GM12878 (cell line): ENCODE measurements around the gene SLC25A45. TPM values are rescaled to one million over a fixed set of nuclear protein-coding genes. Genes with fewer than 3 reads are reported as not detected.

ENCODE experiments used
- CHD2 ChIP-seq: IDR thresholded peaks from 2 replicates; pipeline ENCODE4 v1.6.1; 2011; ENCODE audit warnings: low read depth, low read length, improper control_type of control experiment, borderline replicate concordance
- EZH2 ChIP-seq: IDR thresholded peaks from 2 replicates; pipeline ENCODE4 v1.6.1; 2012; ENCODE audit warnings: low read depth, mild to moderate bottlenecking, control low read depth, inconsistent platforms, low read length, borderline replicate concordance; ENCODE audit not compliant: control insufficient read depth
- MEF2A ChIP-seq: IDR thresholded peaks from 2 replicates; pipeline ENCODE4 v1.6.1; 2011; ENCODE audit warnings: low read depth, mild to moderate bottlenecking, low read length, moderate library complexity; ENCODE audit not compliant: insufficient read depth
- NFXL1 ChIP-seq: fragments of 450-650 bp; IDR thresholded peaks from 2 replicates; pipeline ENCODE4 v1.6.1; 2017; ENCODE audit warnings: antibody characterized with exemption, mild to moderate bottlenecking, borderline replicate concordance
- POLR2A ChIP-seq: IDR thresholded peaks from 2 replicates; pipeline ENCODE4 v1.6.1; 2011; ENCODE audit warnings: low read depth, mild to moderate bottlenecking, low read length
- RAD51 ChIP-seq: fragments of 450-650 bp; IDR thresholded peaks from 2 replicates; pipeline ENCODE4 v1.6.1; 2016; ENCODE audit warnings: moderate library complexity, mild to moderate bottlenecking, inconsistent platforms
- SIN3A ChIP-seq: IDR thresholded peaks from 2 replicates; pipeline ENCODE4 v1.6.1; 2012; ENCODE audit warnings: low read depth, low read length, improper control_type of control experiment
- SKIL ChIP-seq: fragments of 450-650 bp; IDR thresholded peaks from 2 replicates; pipeline ENCODE4 v1.6.1; 2017; ENCODE audit warnings: mild to moderate bottlenecking, low read depth, inconsistent platforms; ENCODE audit not compliant: poor library complexity, severe bottlenecking
- SREBF1 ChIP-seq: IDR thresholded peaks from 2 replicates; pipeline ENCODE4 v1.6.1; 2012; ENCODE audit warnings: mild to moderate bottlenecking, low read length
- polyA plus RNA-seq, 11 experiments: library from polyadenylated mRNA; depleted of rRNA in 4 of 11; unstranded in 6 of 11; stranded (reverse) in 5 of 11; fragments of >200 nt; fragmentation: Nextera tagmentation in 4 of 11; fragmentation: Illumina TruSeq in 1 of 11; extraction: Ambion mirVana in 4 of 11; extraction: Trizol in 1 of 11; gene quantifications; 1 replicate in 1 of 11; 2 replicates in 10 of 11; pipeline versions ENCODE4 v1.2.1 to v1.2.3, GENCODE V29; 2011 to 2016; ENCODE audit warnings: inconsistent platforms in 2 of 11, missing spikeins in 2 of 11, low read depth in 1 of 11
- total RNA-seq, 4 experiments: library from RNA; depleted of rRNA in 3 of 4; stranded (reverse); fragments of >200 nt in 3 of 4; fragmentation: Illumina TruSeq in 1 of 4; extraction: Trizol in 1 of 4; gene quantifications; 2 replicates each; pipeline versions ENCODE4 v1.2.1 to v1.2.3, GENCODE V29; 2013 to 2021
- TF ChIP-seq, protein P1 (sequence below): fragments of 150-350 bp; IDR thresholded peaks from 2 replicates; pipeline ENCODE4 v1.6.1; 2016; ENCODE audit warnings: low read depth, low read length

Gene SLC25A45
- total and polyA plus RNA-seq, 10 of the 15 experiments (the other 5 are each of a cell fraction or from before 2014, with no cell fraction given), result 4.1 to 35.2 (median 20.3) TPM

GRCh38 chr11:65383778-65384177 lies 1.3 kb upstream of the SLC25A45 start (continued):
- TF ChIP-seq, protein P1, sequence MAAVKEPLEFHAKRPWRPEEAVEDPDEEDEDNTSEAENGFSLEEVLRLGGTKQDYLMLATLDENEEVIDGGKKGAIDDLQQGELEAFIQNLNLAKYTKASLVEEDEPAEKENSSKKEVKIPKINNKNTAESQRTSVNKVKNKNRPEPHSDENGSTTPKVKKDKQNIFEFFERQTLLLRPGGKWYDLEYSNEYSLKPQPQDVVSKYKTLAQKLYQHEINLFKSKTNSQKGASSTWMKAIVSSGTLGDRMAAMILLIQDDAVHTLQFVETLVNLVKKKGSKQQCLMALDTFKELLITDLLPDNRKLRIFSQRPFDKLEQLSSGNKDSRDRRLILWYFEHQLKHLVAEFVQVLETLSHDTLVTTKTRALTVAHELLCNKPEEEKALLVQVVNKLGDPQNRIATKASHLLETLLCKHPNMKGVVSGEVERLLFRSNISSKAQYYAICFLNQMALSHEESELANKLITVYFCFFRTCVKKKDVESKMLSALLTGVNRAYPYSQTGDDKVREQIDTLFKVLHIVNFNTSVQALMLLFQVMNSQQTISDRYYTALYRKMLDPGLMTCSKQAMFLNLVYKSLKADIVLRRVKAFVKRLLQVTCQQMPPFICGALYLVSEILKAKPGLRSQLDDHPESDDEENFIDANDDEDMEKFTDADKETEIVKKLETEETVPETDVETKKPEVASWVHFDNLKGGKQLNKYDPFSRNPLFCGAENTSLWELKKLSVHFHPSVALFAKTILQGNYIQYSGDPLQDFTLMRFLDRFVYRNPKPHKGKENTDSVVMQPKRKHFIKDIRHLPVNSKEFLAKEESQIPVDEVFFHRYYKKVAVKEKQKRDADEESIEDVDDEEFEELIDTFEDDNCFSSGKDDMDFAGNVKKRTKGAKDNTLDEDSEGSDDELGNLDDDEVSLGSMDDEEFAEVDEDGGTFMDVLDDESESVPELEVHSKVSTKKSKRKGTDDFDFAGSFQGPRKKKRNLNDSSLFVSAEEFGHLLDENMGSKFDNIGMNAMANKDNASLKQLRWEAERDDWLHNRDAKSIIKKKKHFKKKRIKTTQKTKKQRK, result no peak
- no peak for TF ChIP-seq SIN3A
- TF ChIP-seq EZH2, result no peak
- no peak for TF ChIP-seq POLR2A
- TF ChIP-seq MEF2A, result no peak
- no peak for TF ChIP-seq SKIL
- TF ChIP-seq SREBF1, result no peak
- TF ChIP-seq RAD51, result no peak
- no peak for TF ChIP-seq NFXL1
- TF ChIP-seq CHD2, result no peak
